Kidney (tissue), 14 donors: ENCODE results near the gene TGM1. TPM values are rescaled to one million over a fixed set of nuclear protein-coding genes. Genes with fewer than 3 reads are reported as not detected.
A peak's percentile ranks its signal among the peaks of the same experiment; 100 is the strongest.

Source experiments
- DNase-seq, 5 donors: peaks; one replicate each; pipeline ENCODE4 v3.0.0-alpha.2; 2013 to 2020
- FAIRE-seq: peaks from 2 replicates; lab custom pipeline; 2012; peaks lifted over from hg19 to GRCh38; lab: Jason Lieb, UNC
- H3K27ac ChIP-seq, 2 donors: one replicate each; pipeline ENCODE4 v1.7.0; 2013; ENCODE audit warnings: low read depth in 2 of 2, low read length in 2 of 2, inconsistent platforms in 1 of 2
- H3K27me3 ChIP-seq: one replicate; pipeline ENCODE4 v1.7.1; 2013; ENCODE audit warnings: low read length, inconsistent platforms; ENCODE audit not compliant: control insufficient read depth, insufficient read depth
- H3K36me3 ChIP-seq, 3 donors: one replicate each; pipeline versions ENCODE4 v1.7.0 to v1.7.1; 2013; ENCODE audit warnings: low read length in 3 of 3, control low read depth in 1 of 3, inconsistent platforms in 1 of 3; ENCODE audit not compliant: insufficient read depth in 3 of 3, control insufficient read depth in 2 of 3
- H3K4me1 ChIP-seq, 3 donors: one replicate each; pipeline versions ENCODE4 v1.7.0 to v1.7.1; 2013; ENCODE audit warnings: low read length in 3 of 3, inconsistent platforms in 1 of 3, low read depth in 1 of 3; ENCODE audit not compliant: control insufficient read depth in 2 of 3, insufficient read depth in 2 of 3
- H3K4me3 ChIP-seq, 3 donors: one replicate each; pipeline versions ENCODE4 v1.7.0 to v1.8.1; 2013; ENCODE audit warnings: low read length in 3 of 3, control low read depth in 1 of 3, inconsistent platforms in 1 of 3
- H3K9ac ChIP-seq, 3 donors: one replicate each; pipeline versions ENCODE4 v1.7.0 to v1.7.1; 2013; ENCODE audit warnings: low read length in 3 of 3, control low read depth in 1 of 3, inconsistent platforms in 1 of 3
- H3K9me3 ChIP-seq, 3 donors: one replicate each; pipeline versions ENCODE4 v1.7.0 to v1.7.1; 2013; ENCODE audit warnings: low read length in 3 of 3, control low read depth in 1 of 3, inconsistent platforms in 1 of 3; ENCODE audit not compliant: control insufficient read depth in 2 of 3, insufficient read depth in 1 of 3
- intact Hi-C: fragments of 100-400 bp; cut with DNase I; formaldehyde crosslinking; loops from one replicate; pipeline ENCODE4 v1.11.1; 2022
- polyA plus RNA-seq: library from polyadenylated mRNA; stranded (reverse); fragments of 350-450 nt; fragmentation: Illumina TruSeq; extraction: RNeasy Lipid Tissue Mini Kit (QIAGEN cat#74804); gene quantifications from one replicate; pipeline ENCODE4 v1.2.3, GENCODE V29; 2014; ENCODE audit warnings: low read depth, low replicate concordance; ENCODE audit not compliant: insufficient read depth
- total RNA-seq: library from RNA; stranded (reverse); fragmentation: NEBNext Ultra II Directional; extraction: Animal tissue kit (Norgen Biotek cat#: 25700); gene quantifications from one replicate; pipeline ENCODE4 v1.2.1, GENCODE V29; 2021
- TF ChIP-seq, protein P1 (sequence below): IDR thresholded peaks from 3 replicates; pipeline ENCODE4 v1.5.1; 2012; ENCODE audit warnings: mild to moderate bottlenecking, moderate library complexity, borderline replicate concordance; ENCODE audit not compliant: insufficient read depth; ENCODE audit errors: extremely low read depth
- donor health status: control.
- donor health status: control.
- donor health status: control.
- donor health status: control.
- donor health status: control.
- donor health status: DM: yes; HTN: yes; CAD: no.
- donor health status: Normal renal cell carcinoma (clear cell type).

The TGM1 gene
- total and polyA plus RNA-seq, 2 donors from 2014 or later = 4.5 to 13.1 TPM

DNA sequence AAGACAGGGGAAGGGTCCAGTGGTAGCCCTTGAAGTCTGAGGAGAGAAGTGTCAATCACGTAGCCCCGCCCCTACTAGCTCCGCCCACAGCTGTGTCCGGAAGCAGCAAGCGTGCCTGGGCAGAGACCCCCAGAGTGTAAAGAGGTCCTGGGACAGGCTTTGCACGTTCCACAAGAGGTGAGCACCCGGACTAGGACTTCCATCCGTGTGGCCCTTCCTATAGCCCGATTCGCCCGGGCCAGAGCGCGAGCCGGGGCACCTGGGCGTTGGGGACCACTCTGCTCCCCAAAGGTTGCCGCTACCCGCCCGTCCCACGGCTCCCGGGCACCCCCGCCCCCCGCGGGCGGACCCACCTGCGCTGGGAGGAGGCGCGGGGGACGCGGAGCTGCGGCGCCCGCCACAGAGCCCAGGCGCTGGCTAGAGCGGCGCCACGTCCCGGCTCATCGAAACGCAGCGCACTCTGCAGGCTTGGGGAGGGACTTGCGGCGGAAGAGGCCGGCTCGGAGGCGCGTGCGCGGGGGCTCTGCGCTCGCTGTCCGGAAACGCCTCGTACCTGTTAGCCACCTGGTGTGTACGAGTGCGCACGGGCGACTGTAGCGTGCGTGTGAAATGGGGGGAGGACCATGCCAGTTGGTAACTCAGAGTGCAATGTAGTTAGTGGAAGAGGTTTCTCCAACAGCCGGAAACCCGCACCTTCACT, 8.3 kb upstream of the TGM1 start, which contains the start of gene RABGGTA:
RABGGTA (minus strand) TSS at position 464 of the 700 bp plus-strand sequence. CDS start 482 bp downstream, outside the sequence.
- TF ChIP-seq, protein P1, sequence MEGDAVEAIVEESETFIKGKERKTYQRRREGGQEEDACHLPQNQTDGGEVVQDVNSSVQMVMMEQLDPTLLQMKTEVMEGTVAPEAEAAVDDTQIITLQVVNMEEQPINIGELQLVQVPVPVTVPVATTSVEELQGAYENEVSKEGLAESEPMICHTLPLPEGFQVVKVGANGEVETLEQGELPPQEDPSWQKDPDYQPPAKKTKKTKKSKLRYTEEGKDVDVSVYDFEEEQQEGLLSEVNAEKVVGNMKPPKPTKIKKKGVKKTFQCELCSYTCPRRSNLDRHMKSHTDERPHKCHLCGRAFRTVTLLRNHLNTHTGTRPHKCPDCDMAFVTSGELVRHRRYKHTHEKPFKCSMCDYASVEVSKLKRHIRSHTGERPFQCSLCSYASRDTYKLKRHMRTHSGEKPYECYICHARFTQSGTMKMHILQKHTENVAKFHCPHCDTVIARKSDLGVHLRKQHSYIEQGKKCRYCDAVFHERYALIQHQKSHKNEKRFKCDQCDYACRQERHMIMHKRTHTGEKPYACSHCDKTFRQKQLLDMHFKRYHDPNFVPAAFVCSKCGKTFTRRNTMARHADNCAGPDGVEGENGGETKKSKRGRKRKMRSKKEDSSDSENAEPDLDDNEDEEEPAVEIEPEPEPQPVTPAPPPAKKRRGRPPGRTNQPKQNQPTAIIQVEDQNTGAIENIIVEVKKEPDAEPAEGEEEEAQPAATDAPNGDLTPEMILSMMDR = peak; percentile 79
- Histone ChIP-seq H3K27me3 (no peaks in the 10 kb centered on the region), H3K4me1 (peaks cover 0 to 10% (median 0%) of the 10 kb centered on the region in 3 donors)

DNA sequence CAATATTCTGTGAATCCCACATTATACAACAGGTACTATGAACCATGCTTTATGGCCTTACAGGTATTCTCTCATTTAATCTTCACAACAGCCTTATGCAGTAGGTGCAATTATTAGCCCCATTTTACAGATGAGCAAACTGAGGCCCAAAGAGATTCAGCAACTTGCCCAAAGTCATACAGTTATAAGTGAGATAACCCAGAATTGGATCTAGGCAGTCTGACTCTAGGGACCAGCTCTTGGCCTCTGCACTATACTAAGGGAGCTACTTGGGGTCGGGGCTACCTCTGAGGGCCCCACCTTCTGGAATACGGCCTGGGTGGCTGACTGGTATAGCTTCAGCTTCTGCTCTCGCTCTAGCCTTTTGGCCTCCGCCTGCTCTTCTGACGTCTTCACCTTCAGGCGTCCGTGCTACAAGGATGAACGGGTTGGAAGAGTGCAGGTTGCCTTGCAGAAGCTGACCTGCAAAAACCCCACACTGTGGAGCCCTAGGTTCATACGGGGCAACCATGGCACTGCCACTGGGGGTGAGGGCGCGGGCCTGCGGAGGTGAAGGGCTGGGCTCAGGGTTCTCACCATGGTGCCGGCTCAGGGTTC, 7.7 kb upstream of the TGM1 start:
- H3K27me3 ChIP-seq = no peaks in the 10 kb centered on the region
- no peak for FAIRE-seq
- no peaks in the 10 kb centered on the region for H3K9me3 ChIP-seq
- TF ChIP-seq, protein P1 = no peak
- intact Hi-C loops = no loop called here
- DNase-seq = no peak
- H3K27ac ChIP-seq = peak overlapping the region; percentile 88 to 96
- H3K9ac ChIP-seq = peak overlapping the region; percentile 54 to 92 (median 90)
- H3K36me3 ChIP-seq = peaks cover 0 to 7% (median 7%) of the 10 kb centered on the region in 3 donors
- peak overlapping the region; percentile 79 to 95 (median 92) for H3K4me3 ChIP-seq
- H3K4me1 ChIP-seq = peaks cover 0 to 10% (median 0%) of the 10 kb centered on the region in 3 donors

More for the DNA sequence above, 8.3 kb upstream of the TGM1 start, which contains the start of gene RABGGTA:
- Histone ChIP-seq H3K4me3 (peak within 1 kb of the TSS; percentile 79 to 95 (median 92)), H3K9ac (peak within 1 kb of the TSS; percentile 80 to 93 (median 92)), H3K27ac (peak within 1 kb of the TSS; percentile 88 to 96), H3K9me3 (no peaks in the 10 kb centered on the region), H3K36me3 (peaks cover 0 to 7% (median 7%) of the 10 kb centered on the region in 3 donors)
- DNase-seq (peak; percentile 93 to 97 (median 96)), FAIRE-seq (no peak)
- intact Hi-C loops = no loop called here

DNA sequence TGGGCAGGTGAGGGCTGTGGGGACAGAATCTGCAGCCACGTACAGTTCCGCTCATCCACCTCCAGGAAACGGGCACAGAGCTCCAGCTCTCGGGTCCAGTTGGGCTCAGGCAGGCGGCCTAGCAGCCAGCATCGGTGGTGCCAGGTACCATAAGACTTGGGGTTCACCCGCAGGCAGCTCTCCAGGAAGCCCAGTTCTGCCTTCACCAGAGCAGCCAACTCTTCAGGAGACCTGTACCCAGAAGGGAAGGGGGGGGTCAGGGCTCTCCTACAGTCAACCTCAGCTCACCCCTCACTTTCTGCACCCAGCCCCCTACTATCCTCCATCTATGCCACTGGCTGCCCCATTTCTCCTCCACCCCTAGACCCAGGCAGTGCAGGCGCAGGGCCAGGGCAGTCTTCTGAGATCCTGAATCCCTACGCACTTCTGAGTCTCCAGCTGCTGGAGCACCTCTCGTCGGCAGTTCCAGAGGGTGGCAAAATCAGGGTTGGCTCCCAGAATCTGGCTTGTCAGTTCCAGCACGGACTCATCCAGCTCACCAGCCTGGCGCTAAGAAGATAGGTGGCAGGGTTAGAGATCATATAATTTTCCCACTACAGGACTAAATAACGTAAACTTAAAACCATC, 7.0 kb upstream of the TGM1 start:
- Histone ChIP-seq H3K9me3 (no peaks in the 10 kb centered on the region), H3K4me3 (peak overlapping the region in 1 of 3 donors; percentile 95), H3K9ac (no peak overlapping the region), H3K4me1 (peaks cover 0 to 10% (median 0%) of the 10 kb centered on the region in 3 donors), H3K36me3 (peaks cover 0 to 7% (median 7%) of the 10 kb centered on the region in 3 donors), H3K27ac (no peak overlapping the region), H3K27me3 (no peaks in the 10 kb centered on the region)
- peak in 1 of 5 donors; percentile 54 for DNase-seq
- intact Hi-C loops = no loop called here
- TF ChIP-seq, protein P1 = no peak
- no peak for FAIRE-seq
